ENCODE measurements around the gene TLL2.

TLL2 gene

DNA sequence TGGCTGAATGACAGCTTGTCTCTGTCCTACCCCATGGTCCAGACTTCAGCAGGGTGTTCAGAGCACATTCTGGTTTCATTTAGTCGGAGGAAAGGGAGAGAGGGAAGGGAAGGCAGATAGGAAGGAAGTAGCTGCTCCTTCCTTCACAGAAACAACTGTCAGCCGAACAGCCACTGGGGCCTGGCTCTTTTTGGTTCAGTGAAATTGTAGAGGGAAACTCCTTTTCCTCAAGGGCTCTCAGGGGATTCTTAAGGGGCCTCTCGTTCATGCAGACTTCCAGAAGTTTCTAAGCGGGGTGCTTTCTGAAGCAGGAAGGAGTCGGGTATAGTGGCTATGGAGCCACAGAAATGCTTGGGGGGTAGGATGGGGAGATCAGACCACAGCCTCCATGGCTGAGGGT, 56.4 kb downstream of the TLL2 start:
- Histone ChIP-seq H3K27me3 (ENCODE audit: control insufficient read depth, insufficient read depth, low read length) (no peaks in the 10 kb centered on the region), H3K4me1 (ENCODE audit: control insufficient read depth, insufficient read depth, low read length) (no peaks in the 10 kb centered on the region), H3K9ac (ENCODE audit: low read depth, low read length) (no peak overlapping the region), H3K4me3 (ENCODE audit: low read length) (no peak overlapping the region), H3K4me2 (ENCODE audit: low read length) (no peak overlapping the region), H3K9me3 (replicated peaks; ENCODE audit: low read length) (no peaks in the 10 kb centered on the region), H3K36me3 (ENCODE audit: insufficient read depth, low read length) (no peaks in the 10 kb centered on the region)

DNA sequence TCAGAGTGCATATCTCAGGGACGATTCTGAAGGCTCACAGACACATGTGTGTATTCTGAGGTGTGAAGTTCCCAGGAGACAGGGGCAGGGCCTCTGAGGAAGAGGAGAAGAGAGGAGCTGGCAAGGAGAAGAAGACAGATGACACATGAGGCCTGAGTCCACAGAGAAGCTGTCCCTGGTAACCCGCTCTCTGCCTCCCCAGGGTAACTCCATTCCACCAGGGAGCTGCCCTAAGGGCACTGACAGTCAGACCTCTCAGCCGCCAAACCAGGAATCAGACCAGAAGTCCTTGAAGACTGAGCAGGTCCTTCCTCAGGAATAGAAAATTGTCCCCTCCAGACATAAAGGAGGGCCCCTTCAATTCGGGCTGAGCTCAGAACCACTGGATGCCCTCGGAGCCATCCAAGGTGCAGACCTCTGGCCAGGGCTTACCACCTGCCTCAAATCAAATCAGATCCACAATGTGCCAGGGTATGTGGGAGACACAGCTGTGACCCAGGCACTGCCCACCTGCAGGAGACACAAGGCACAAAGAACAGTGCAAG, 57.4 kb downstream of the TLL2 start:
- Histone ChIP-seq H3K36me3 (ENCODE audit: insufficient read depth, low read length) (no peaks in the 10 kb centered on the region), H3K9ac (ENCODE audit: low read depth, low read length) (no peak overlapping the region), H3K27me3 (ENCODE audit: control insufficient read depth, insufficient read depth, low read length) (no peaks in the 10 kb centered on the region), H3K4me3 (ENCODE audit: low read length) (no peak overlapping the region), H3K9me3 (replicated peaks; ENCODE audit: low read length) (no peaks in the 10 kb centered on the region), H3K4me1 (ENCODE audit: control insufficient read depth, insufficient read depth, low read length) (no peaks in the 10 kb centered on the region), H3K4me2 (ENCODE audit: low read length) (no peak overlapping the region)

DNA sequence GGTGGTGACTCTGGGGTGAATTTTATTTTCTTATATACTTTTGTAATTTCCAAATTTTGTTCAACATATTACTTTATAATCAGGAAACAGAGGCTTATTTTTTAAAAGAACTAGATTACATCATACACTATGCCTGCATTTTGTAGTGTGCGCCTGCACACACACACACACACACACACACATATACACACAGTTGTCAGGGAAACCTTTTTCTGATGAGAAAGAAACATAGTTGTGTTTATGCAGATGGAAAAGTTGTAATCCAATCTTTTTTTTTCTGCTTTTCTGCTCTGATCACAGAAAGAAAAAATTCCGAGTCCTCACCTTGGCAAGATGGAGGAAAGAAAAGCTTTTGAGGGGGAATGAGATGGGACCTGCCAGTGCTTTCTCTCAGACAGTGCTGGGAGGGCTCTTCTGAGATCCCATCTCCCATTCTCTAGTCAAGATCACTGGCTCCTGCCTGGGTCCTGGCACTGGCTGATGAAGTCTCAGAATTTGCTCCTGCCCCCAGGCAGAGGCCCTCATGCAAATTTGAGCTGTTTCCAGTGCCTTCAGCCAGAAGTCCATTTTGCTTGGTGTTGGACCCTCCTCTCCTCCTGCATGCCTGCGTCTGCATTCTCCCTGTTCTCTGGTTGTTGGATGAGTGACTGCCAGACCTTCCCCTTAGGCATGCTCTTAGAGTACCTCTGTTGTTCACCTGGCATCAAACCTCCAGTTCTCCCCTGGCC, 59.7 kb downstream of the TLL2 start:
- Histone ChIP-seq H3K4me1 (ENCODE audit: control insufficient read depth, insufficient read depth, low read length) (no peaks in the 10 kb centered on the region), H3K4me2 (ENCODE audit: low read length) (no peak overlapping the region), H3K36me3 (ENCODE audit: insufficient read depth, low read length) (no peaks in the 10 kb centered on the region), H3K9ac (ENCODE audit: low read depth, low read length) (no peak overlapping the region), H3K27me3 (ENCODE audit: control insufficient read depth, insufficient read depth, low read length) (peaks cover 8% of the 10 kb centered on the region), H3K9me3 (replicated peaks; ENCODE audit: low read length) (no peaks in the 10 kb centered on the region), H3K4me3 (ENCODE audit: low read length) (no peak overlapping the region)

DNA sequence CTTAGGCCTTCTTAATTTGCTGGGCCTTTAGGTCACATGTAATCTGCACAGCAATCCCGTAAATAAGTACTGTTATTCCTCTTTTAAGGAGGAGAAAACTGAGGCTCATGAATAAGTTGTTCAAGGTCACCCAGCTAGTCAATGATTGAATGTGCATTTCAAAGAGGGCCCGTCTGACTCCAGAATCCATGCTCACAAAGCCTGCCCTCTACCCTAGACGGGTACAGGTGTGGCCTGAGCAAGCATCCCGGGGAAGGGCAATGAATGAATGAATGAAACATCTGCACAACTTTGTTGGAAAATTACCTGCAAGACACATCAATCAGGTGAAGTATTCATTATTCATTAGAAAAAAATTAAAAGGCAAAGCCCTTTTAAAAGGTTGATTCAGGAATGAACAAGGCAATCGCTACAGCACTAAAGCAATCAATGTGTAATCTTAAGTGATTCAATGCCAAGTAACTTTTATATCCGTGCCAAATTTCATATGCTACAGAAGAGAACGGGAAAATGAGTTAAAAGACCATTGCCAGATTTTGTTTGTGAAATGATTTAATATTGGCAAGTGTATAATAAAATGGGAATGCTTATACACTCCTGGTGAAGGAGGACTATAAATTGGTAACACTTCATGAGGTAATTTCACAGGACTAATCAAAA, 61.1 kb downstream of the TLL2 start:
- H3K27me3 ChIP-seq (ENCODE audit: control insufficient read depth, insufficient read depth, low read length) = peaks cover 22% of the 10 kb centered on the region
- H3K4me1 ChIP-seq (ENCODE audit: control insufficient read depth, insufficient read depth, low read length) = no peaks in the 10 kb centered on the region
- no peak overlapping the region for H3K9ac ChIP-seq (ENCODE audit: low read depth, low read length)
- H3K4me3 ChIP-seq (ENCODE audit: low read length) = no peak overlapping the region
- no peaks in the 10 kb centered on the region for H3K36me3 ChIP-seq (ENCODE audit: insufficient read depth, low read length)
- H3K4me2 ChIP-seq (ENCODE audit: low read length) = no peak overlapping the region
- H3K9me3 ChIP-seq (replicated peaks; ENCODE audit: low read length) = no peaks in the 10 kb centered on the region

DNA sequence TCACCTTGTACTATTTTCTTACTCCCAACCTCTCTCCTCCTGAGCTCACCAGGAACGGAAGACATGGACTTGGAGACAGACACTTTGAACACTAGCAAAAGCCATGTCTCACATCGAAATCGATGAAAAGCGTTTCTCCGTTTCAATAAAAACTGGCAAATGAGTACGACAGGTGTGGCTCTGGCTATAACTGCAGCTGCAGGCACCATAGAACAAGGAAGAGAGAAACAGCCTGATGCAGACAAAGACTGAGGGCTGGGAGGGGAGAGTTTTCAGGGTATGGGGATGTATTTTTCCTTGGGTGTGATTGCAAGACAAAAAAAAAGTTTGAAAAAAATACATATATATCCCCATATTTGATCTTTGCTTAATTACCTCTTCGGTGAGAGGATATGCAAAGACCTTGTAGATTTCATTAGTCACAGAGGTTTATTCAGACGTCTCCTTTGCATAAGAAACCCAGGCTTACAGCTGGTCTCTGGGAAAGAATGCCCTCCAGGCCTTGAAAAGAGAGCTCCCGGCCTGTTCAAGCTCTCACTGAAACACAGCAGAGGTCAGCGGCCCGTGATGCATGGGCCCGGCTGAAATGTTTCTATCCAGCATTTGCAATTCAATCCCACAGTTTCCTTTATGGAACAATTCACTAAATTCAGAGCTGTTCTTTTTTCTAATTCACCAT, 63.1 kb downstream of the TLL2 start:
- peaks cover 31% of the 10 kb centered on the region for H3K27me3 ChIP-seq (ENCODE audit: control insufficient read depth, insufficient read depth, low read length)
- H3K9ac ChIP-seq (ENCODE audit: low read depth, low read length) = no peak overlapping the region
- H3K4me2 ChIP-seq (ENCODE audit: low read length) = no peak overlapping the region
- H3K9me3 ChIP-seq (replicated peaks; ENCODE audit: low read length) = no peaks in the 10 kb centered on the region
- no peaks in the 10 kb centered on the region for H3K36me3 ChIP-seq (ENCODE audit: insufficient read depth, low read length)
- no peak overlapping the region for H3K4me3 ChIP-seq (ENCODE audit: low read length)
- no peaks in the 10 kb centered on the region for H3K4me1 ChIP-seq (ENCODE audit: control insufficient read depth, insufficient read depth, low read length)

DNA sequence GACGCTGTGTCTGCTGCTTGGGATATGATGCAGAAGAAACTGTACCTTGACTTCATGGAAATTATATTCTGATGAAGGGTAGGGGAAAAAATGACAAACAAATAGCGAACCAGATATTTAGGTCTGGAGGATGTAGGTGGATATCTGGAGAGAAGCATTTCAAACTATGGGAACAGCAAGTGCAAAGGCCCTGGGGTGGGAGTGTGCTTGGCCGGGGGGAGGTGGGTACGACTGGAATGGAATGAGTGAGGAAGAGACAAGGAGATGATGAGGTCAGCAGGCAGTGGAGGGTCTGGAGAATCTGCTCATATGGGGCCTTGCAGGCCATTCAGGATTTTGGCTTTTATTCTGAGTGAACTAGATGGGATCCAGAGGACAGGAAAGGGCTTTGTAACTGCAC, 65.2 kb downstream of the TLL2 start:
- Histone ChIP-seq H3K27me3 (ENCODE audit: control insufficient read depth, insufficient read depth, low read length) (peaks cover 31% of the 10 kb centered on the region), H3K4me1 (ENCODE audit: control insufficient read depth, insufficient read depth, low read length) (no peaks in the 10 kb centered on the region), H3K9me3 (replicated peaks; ENCODE audit: low read length) (no peaks in the 10 kb centered on the region), H3K4me2 (ENCODE audit: low read length) (no peak overlapping the region), H3K36me3 (ENCODE audit: insufficient read depth, low read length) (no peaks in the 10 kb centered on the region), H3K9ac (ENCODE audit: low read depth, low read length) (no peak overlapping the region), H3K4me3 (ENCODE audit: low read length) (no peak overlapping the region)

DNA sequence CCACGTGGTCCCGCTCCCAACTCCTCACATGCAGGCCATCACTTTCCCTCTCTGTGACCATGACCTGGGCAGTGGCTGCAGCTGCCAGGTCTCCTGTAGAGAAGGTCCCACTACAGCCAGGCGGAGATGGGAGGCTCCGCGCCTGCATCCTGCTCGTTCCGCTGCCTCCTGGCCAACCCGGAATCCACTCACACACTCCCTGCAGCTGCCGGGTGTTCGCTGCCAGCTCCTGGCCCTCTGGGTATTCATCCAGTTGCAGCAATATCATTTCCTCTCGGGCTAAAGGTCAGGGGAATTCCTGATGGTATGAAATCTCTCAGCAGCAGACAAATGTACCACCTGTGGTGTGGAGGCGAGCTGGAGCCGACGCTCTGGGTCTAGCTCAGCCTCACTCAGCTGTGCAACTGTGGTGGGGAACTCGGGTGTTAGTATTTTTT, 65.7 kb downstream of the TLL2 start:
- Histone ChIP-seq H3K27me3 (ENCODE audit: control insufficient read depth, insufficient read depth, low read length) (peaks cover 31% of the 10 kb centered on the region), H3K4me3 (ENCODE audit: low read length) (no peak overlapping the region), H3K4me1 (ENCODE audit: control insufficient read depth, insufficient read depth, low read length) (no peaks in the 10 kb centered on the region), H3K9ac (ENCODE audit: low read depth, low read length) (no peak overlapping the region), H3K36me3 (ENCODE audit: insufficient read depth, low read length) (no peaks in the 10 kb centered on the region), H3K9me3 (replicated peaks; ENCODE audit: low read length) (no peaks in the 10 kb centered on the region), H3K4me2 (ENCODE audit: low read length) (no peak overlapping the region)

DNA sequence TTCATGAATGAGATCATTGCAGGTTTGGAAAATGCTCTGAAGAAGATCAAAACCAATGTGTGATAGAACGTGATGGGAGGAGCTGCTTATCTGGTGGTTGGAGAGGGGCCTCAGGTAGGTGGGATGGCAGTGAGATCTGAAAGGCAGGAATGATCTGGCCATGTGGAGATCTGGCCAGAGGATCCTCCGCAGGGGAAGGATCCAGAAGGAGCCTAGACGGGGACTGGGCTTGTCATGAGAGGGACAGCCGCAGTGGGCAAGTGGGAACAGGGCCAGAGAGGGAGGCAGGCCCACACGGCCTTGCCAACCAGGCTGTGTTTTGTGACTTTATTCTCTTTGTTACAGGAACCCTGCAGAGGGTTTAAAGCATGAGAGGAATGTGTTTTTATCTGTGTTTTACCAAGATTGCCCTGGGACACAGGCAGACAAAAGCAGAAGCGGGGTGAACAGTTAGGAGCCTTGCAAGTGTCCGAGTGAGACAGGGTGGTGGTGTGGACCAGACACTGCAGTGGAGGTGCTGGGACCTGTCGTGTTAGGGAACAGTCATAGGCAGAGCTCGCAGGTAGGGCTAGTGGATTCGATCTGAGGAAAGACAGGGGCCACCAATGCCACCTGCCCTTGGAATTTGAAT, 66.6 kb downstream of the TLL2 start:
- Histone ChIP-seq H3K36me3 (ENCODE audit: insufficient read depth, low read length) (no peaks in the 10 kb centered on the region), H3K9ac (ENCODE audit: low read depth, low read length) (no peak overlapping the region), H3K27me3 (ENCODE audit: control insufficient read depth, insufficient read depth, low read length) (peaks cover 34% of the 10 kb centered on the region), H3K4me2 (ENCODE audit: low read length) (no peak overlapping the region), H3K4me1 (ENCODE audit: control insufficient read depth, insufficient read depth, low read length) (no peaks in the 10 kb centered on the region), H3K9me3 (replicated peaks; ENCODE audit: low read length) (no peaks in the 10 kb centered on the region), H3K4me3 (ENCODE audit: low read length) (no peak overlapping the region)

DNA sequence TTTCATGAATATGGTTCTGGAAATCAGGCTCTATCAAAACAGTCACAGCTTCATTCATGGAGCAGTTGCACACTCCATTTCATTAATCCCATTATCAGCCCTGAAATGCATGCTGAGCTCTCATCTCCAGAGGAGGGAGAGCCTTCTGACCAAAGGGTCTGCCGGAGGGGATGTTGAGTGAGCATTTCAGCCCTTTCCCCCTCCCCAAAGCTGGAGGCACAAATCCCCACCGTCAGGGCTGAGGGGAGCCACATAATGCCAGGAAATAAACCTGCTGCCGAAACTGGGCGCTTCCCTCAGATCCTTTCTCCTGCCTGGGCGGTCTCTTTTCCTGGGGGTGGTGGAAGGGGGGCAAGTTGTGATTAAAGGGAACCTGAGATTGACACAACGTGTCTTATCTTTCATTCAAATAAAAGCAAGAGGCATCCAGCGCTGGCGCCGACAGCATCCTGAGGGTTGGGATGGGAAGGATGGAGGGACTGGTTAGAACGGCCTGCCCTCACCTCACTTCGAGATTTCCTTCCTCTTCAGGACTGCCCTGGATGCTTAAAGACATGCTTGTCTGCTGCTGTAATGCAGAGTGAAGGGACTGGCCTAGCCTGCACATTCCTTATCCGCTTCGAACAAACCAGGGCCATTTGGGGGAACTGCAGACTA, 71.6 kb downstream of the TLL2 start:
- H3K4me1 ChIP-seq (ENCODE audit: control insufficient read depth, insufficient read depth, low read length) = no peaks in the 10 kb centered on the region
- peaks cover 7% of the 10 kb centered on the region for H3K27me3 ChIP-seq (ENCODE audit: control insufficient read depth, insufficient read depth, low read length)
- no peak overlapping the region for H3K4me3 ChIP-seq (ENCODE audit: low read length)
- no peak overlapping the region for H3K4me2 ChIP-seq (ENCODE audit: low read length)
- H3K9ac ChIP-seq (ENCODE audit: low read depth, low read length) = no peak overlapping the region
- H3K9me3 ChIP-seq (replicated peaks; ENCODE audit: low read length) = no peaks in the 10 kb centered on the region
- no peaks in the 10 kb centered on the region for H3K36me3 ChIP-seq (ENCODE audit: insufficient read depth, low read length)

DNA sequence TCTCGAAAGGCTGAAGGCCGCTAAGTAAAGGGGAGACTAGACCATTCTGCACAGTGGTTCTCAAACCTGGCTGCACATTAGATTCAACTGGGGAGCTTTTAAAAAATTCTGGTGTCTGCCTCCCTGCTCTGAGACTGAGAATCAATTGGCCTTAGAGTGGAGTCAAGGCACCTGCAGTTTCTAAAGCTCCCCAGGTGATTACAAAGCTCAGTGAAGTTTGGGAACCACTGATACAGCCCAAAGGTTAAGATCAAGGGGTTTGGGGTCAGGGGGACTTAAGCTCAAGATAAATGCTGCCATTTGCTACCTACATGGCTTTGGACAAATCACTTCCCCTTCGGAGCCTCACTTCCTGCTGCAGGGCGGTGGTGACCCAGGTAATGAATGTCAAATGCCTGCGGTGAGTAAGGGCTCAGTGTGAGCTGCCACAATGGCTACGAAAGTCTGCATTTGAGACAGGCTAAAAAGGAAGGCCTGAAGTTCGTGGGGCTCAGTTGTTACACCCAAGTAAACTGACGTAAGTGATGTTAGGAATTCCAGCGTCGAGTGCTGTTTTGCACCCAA, 72.3 kb downstream of the TLL2 start:
- Histone ChIP-seq H3K36me3 (ENCODE audit: insufficient read depth, low read length) (no peaks in the 10 kb centered on the region), H3K4me1 (ENCODE audit: control insufficient read depth, insufficient read depth, low read length) (no peaks in the 10 kb centered on the region), H3K9ac (ENCODE audit: low read depth, low read length) (no peak overlapping the region), H3K27me3 (ENCODE audit: control insufficient read depth, insufficient read depth, low read length) (peaks cover 4% of the 10 kb centered on the region), H3K9me3 (replicated peaks; ENCODE audit: low read length) (no peaks in the 10 kb centered on the region), H3K4me2 (ENCODE audit: low read length) (no peak overlapping the region), H3K4me3 (ENCODE audit: low read length) (no peak overlapping the region)

Measured in skeletal muscle satellite cell (primary cell).